SH-SY5Y (cell line): ENCODE measurements around the gene CCDC171.

ENCODE experiments used
- GATA2 ChIP-seq: IDR thresholded peaks from 2 replicates; pipeline ENCODE4 v1.6.1; 2011; ENCODE audit warnings: mild to moderate bottlenecking, low read depth, low read length
- GATA3 ChIP-seq: IDR thresholded peaks from 2 replicates; pipeline ENCODE4 v1.6.1; 2011; ENCODE audit warnings: low read depth, mild to moderate bottlenecking, low read length, moderate library complexity

The CCDC171 gene

DNA sequence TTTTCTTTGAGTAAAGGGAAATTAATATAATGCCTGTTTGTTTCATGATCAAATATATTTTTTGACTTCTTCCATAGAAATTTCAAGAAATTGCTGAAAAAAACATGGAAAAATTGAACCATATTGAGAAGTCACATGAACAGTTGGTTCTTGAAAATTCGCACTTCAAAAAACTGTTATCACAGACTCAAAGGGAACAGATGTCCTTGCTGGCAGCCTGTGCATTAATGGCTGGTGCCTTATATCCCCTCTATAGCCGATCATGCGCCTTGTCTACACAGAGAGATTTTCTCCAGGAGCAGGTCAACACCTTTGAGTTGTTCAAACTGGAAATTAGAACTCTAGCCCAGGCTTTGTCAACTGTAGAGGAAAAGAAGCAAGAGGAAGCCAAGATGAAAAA, 191.4 kb downstream of the CCDC171 start:
- TF ChIP-seq GATA3 (no peak), GATA2 (no peak)

DNA sequence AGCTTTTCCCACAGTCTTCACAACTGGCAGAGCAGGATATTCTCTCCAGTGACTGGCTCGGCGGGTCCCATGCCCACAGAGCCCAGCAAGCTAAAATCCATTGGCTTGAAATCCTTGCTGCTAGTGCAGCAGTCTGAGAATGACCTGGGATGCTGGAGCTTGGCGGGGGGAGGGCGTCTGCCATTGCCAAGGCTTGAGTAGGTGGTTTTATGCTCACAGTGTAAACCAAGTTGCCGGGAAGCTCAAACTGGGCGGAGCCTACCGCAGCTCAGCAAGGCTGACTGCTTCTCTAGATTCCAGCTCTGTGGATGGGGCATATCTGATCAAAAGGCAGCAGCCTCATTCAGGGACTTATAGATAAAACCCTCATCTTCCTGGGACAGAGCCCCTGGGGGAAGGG, 194.1 kb downstream of the CCDC171 start:
- TF ChIP-seq GATA2: no peak
- no peak for TF ChIP-seq GATA3

DNA sequence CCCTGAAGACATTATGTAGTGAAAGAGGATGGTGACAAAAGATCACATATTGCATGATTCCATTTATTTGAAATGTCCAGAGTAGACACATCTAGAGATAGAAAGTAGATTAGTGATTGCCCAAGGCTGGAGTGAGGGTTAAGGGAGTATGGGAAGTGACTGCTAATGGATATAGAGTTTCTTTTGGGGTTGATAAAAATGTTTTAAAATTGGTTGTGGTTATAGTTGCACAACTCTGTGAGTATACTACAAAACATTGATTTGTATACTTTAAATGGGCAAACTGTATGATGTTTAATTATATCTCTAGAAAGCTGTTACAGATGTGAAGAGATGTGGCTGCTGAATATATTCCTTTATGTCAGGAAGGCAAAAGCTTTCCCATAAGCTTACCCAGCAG, 202.8 kb downstream of the CCDC171 start:
- TF ChIP-seq GATA3 (no peak), GATA2 (no peak)

DNA sequence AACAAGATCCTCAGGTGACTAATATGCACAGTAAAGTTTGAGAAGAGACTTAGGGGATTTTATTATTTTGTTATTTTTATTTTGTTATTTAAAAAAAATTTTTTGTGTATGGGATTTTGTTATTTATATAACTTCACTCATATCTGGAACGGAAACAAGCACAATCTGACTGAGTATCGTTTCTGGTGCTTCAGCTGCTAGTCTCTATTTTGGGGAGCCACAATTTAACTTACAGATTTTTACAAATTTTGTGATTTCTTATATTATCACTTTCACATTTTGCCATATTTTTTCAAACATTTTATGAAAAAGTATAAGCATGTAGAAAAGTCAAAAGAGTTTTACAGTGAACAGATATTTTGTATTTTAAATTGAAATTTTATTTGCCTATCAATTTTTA, 208.7 kb downstream of the CCDC171 start:
- TF ChIP-seq GATA3 (no peak), GATA2 (no peak)

DNA sequence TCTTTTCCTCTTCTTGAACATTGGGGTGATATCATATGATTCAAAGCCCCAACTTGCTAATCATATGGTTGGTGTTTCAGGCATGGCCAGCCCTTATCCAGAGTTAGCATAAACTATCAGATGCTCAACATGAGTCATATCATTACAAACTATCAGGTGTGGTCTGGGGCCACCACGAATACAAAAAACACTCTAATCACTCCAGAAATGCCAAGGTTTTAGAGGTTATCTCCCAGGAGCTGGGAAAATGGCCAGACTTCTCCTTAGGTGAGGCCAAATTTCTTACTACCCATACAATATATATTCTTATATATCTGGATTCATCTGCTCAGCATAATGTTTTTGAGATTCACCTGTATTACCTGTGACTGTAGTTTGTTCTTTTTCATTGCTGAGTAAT, 210.5 kb downstream of the CCDC171 start:
- TF ChIP-seq GATA3: no peak
- TF ChIP-seq GATA2: no peak

DNA sequence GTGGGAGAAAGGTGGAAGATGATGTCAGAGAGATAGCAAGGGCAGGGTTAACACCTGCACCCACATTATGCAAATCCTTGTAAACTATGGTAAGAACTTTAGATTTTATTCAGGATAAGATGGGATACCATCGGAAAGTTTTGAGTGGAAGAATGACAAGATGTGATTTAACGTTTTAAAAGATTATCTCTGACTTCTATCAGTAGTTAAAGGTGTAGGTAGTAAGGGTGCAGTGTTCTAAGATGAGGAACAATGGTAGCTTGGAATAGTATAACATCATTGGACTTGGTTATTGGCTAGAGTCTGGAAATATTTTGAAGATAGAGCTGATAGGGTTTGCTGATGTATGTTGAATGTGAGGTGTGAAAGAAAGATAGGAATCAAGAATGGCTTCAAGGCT, 211.3 kb downstream of the CCDC171 start:
- TF ChIP-seq GATA2: no peak
- no peak for TF ChIP-seq GATA3

DNA sequence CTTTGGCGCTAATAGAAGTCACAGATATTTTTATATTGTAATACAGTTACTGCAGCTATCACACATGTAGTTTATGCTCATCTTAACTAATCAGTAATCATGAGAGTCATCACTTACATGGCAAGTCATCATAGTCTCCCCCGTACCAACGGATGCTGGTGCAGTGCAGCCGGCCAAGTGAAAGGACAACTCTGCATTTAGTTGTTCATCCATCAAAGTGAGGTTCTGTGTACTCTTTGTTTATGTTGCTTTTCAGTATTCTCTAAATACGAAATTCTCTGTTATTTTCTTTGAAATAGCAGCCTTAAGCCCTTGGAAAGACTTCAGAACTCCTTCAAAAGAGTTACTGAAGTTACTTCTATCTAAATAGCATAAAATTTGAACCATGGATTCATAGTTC, 216.7 kb downstream of the CCDC171 start:
- TF ChIP-seq GATA3: no peak

DNA sequence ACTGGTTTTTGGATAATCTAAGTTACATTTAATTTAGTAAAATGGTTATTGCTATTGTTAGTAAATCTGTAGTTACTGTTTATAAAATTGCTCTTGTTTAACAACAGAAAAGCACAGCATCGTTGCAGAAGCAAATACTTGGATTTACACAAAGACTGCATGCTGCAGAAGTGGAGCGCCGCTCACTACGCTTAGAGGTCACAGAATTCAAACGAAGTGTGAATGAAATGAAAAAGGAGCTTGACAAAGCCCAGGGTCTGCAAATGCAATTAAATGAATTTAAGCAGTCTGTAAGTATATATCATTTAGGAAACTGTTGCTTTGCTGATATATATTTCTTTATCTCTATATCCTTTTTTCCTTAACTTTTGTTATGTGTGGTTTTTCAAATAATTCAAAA, 226.0 kb downstream of the CCDC171 start:
- no peak for TF ChIP-seq GATA2

DNA sequence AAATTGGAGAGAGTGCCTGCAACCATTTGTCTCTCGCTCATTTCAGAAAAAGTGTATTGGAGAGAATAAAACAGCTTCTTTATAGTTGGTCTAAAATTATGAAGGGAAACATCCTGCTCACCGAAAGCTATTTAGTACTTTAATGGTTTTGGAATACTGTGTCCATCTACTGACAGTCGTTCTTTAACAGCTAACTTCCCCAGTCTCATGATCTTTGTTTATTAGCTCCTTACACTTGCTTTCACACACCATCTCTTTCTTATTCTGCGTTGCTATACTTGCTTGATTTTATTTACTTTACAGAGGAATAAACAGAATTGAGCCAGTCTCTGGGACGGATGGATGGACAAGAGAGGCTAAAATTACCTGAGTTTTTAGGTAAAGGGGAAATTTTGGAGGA, 229.3 kb downstream of the CCDC171 start:
- TF ChIP-seq GATA2: no peak
- no peak for TF ChIP-seq GATA3

DNA sequence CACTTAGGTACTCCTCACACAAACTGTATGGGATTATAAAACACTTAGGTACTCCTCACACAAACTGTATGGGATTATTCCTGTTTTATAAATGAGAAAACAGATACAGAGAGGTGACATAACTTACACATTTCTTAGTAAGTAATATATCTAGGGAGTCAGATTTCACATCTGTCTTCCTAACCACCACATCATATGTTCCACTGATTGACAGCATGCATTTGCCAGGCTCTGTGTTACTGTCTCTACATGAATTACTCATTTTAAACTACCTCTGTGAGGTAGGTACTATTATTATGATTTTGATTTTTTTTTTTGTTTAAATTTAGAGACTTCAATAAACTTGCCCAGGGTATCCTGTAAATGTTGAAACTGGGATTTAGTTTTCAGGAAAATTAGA, 232.7 kb downstream of the CCDC171 start:
- no peak for TF ChIP-seq GATA3
- no peak for TF ChIP-seq GATA2

DNA sequence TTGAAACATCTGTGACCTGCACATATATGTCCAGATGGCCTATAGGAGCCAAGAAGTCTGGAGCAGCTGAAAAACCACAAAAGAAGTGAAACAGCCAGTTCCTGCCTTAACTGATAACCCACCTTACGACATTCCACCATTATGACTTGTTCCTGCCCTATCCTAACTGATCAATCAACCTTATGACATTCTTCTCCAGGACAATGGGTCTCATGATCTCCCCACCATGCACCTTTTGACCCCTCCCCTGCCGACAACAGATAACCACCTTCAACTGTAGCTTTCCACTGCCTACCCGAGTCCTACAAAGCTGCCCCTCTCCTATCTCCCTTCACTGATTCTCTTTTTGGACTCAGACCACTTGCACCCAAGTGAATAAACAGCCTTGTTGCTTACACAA, 233.8 kb downstream of the CCDC171 start:
- TF ChIP-seq GATA2 (no peak), GATA3 (no peak)

DNA sequence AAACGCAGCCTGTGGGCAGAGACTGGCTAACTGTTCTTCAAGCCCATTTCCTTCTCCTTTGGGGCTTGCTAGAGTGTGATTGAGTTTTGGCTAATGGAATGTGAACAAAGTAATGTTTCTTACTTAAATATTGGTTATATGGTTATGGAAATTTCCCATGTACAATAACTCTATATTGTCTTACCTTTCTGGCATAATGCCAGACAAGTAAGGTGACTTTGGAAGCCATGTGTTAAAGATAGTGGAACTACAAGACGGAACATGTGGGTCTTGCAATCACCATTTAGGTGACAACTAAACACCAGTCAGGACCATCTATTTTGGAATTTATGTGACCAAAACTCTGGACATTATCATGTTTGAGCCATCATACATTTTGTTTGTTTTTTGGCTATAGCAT, 260.2 kb downstream of the CCDC171 start:
- TF ChIP-seq GATA2 (no peak), GATA3 (no peak)

DNA sequence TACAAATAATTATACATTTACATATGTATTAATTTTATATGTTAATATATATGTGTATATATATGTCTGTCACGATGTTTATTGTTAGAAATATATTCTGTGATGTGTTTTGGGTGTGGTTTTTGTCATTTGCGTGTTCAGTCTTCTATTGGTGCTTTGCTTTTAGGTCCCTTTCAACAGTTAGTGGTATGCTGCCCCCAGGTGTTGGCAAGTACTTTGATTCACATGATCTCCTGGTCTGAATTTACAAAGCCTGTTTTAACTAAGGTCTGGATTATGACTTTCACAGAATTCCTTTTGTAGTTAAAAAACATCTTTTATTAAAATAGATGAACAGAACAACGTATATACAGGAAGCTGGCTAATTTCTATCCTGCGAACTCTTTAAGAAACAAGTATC, 271.5 kb downstream of the CCDC171 start:
- TF ChIP-seq GATA3: no peak
- TF ChIP-seq GATA2: no peak

DNA sequence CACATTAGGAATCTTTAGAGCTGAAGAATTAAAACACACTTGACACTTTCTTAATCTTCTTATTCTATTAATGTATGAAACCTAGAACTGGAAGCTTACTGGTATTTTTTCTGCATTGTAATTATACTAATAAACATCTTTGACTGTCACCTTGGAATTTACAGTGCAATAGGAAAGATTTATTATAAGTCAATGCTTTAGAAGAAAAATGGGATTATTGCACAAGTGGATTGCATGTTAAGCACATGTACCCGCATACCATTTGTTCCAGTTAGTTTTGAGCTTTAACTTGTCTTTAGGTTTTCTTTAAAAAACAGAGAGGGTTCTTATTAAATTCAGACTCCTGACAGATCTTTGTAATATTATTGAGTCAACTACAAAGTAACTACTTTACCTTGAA, 278.5 kb downstream of the CCDC171 start:
- TF ChIP-seq GATA2: no peak
- TF ChIP-seq GATA3: no peak

DNA sequence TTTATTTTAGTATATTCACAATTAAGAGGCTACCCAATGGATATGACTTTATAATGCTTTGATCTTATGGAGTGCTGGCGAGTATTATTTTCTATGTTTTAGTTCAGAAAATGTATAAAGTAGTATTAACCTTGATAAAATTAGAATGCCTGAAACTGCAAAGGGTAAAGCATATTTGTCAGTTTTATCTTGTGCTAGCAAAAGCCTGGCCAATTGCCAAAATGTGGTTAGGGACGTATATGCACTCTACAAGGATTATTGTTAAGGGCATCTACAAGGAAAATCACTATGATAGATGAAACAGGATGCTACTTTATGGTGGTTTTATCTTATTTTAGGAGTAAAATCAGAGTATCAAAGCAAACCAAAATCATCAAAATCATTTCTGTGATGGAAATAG, 281.7 kb downstream of the CCDC171 start:
- no peak for TF ChIP-seq GATA2
- no peak for TF ChIP-seq GATA3

DNA sequence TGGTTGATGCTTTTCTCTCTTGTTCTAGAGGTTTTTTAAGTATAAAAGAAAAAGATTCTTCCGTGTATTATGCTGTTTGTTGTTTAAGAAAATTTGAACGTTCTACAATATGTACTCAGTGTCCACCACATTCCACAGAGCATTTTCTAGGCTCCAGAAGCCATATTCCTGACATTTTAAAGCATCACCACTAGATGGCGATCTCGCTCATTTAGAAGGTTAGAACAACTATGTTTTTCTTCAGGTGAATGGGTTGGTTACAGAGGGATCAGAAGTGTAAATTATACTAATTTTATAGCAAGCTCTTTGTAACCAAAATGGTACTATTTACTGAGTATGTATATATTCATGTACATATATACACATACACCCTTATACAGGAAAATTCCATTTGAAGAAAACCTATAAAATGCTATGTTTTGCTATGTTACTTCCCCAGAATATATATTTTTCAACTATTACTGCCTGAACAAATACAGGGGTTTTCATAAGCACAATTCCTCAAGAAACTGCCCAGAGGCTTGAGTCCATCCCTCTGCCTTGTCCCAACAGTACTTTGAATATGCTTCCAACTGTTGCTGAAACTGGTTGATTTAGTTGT, 284.3 kb downstream of the CCDC171 start:
- TF ChIP-seq GATA3: no peak
- no peak for TF ChIP-seq GATA2
